ENCODE results near the gene NAGLU.

DNA sequence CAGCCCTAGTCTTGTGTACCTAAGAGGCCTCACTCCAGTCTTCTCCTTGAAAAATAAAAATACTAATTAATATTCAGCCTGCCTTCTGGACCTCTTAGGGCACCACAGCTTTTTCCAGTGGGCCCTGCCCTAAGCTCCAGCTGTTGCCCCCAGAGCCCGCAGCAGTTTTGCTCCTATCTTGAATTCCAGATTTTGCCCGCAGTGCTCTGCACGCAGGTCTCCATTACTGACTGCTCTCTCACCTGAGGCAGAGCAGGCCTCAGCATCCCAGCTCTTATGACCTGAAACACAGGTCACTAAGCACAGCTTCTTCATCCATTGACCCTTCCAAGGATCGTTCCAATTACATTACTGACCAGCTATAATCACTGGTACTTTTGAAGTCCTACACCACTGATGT is 28.4 kb upstream of the NAGLU start:
- TF ChIP-seq POLR2A (IDR thresholded peaks at IDR 0.05; ENCODE audit: low read length): no peak
- TF ChIP-seq GATA1 (IDR thresholded peaks at IDR 0.05; ENCODE audit: low read depth, low read length): no peak
